Pancreas (tissue), 10 donors: ENCODE measurements around the gene CCN2. TPM values are rescaled to one million over a fixed set of nuclear protein-coding genes. Genes with fewer than 3 reads are reported as not detected.

ENCODE experiments used
- ATAC-seq, 4 donors: fragments of 200-7000 bp; cut with Tn5 transposase; one replicate each; pipeline versions ENCODE4 v1.8.0 to v1.9.1; 2020; ENCODE audit warnings: mild to moderate bottlenecking in 4 of 4, moderate library complexity in 4 of 4
- DNase-seq, 6 donors: peaks; one replicate each; pipeline ENCODE4 v3.0.0-alpha.2; 2020
- FAIRE-seq: peaks from 2 replicates; lab custom pipeline; 2012; peaks lifted over from hg19 to GRCh38; lab: Jason Lieb, UNC
- H3K27ac ChIP-seq, 4 donors: fragments of 200-600 bp; sonication (generic); 1 replicate in 3 of 4; 2 replicates in 1 of 4; pipeline versions ENCODE4 v1.5.0 to v1.8.0; 2020
- H3K27me3 ChIP-seq, 4 donors: fragments of 200-600 bp; one replicate each; pipeline ENCODE4 v1.8.0; 2021
- H3K36me3 ChIP-seq, 3 donors: fragments of 200-600 bp; sonication (generic) in 1 of 3; one replicate each; pipeline versions ENCODE4 v1.5.0 to v1.8.0; 2020 to 2021
- H3K4me1 ChIP-seq, 3 donors: fragments of 200-600 bp; one replicate each; pipeline ENCODE4 v1.8.0; 2021
- H3K4me3 ChIP-seq, 4 donors: fragments of 200-600 bp; sonication (generic) in 2 of 4; one replicate each; pipeline versions ENCODE4 v1.5.0 to v1.8.0; 2020 to 2021
- H3K9me3 ChIP-seq, 4 donors: fragments of 200-600 bp; one replicate each; pipeline ENCODE4 v1.8.0; 2021
- WGBS, 2 donors: extraction: QIAGEN DNeasy Blood & Tissue Kit; methylation state at CpG; one replicate each; pipeline ENCODE4 v1.1.7; 2013; 5-methylcytosine and 5-hydroxymethylcytosine counted together
- intact Hi-C, 3 donors: fragments of 100-400 bp; cut with DNase I; formaldehyde crosslinking; loops; one replicate each; pipeline versions ENCODE4 v1.11.1 to v1.14.2; 2022
- polyA plus RNA-seq, 2 donors: library from polyadenylated mRNA; stranded (reverse); fragments of 200-250 nt; gene quantifications; one replicate each; pipeline ENCODE4 v1.2.3, GENCODE V29; 2013
- total RNA-seq, 6 donors: library from RNA; stranded (reverse); fragmentation: NEBNext Ultra II Directional in 4 of 6; extraction: Animal tissue kit (Norgen Biotek cat#: 25700) in 4 of 6; gene quantifications; one replicate each; pipeline versions ENCODE4 v1.2.1 to v1.2.4, GENCODE V29; 2021 to 2023
- TF ChIP-seq, protein P1 (sequence below), 4 donors: fragments of 200-600 bp; sonication (generic) in 3 of 4; IDR thresholded peaks; one replicate each; pipeline versions ENCODE4 v1.5.0 to v1.8.0; 2021; ENCODE audit warnings: antibody characterized with exemption in 4 of 4
- donor health status: healthy with polysubstance abuse.
- donor health status: DM: no; HTN: no; CAD: no; lungs with moderate emphysema.
- donor health status: DM: no; HTN: no; CAD: no.
- donor health status: control.
- donor health status: control.
- donor health status: Bipolar disorder and iron deficiency.
- donor health status: DM: yes; HTN: yes; CAD: no.
- donor health status: DM: no; HTN: no; CAD: no.
- donor health status: DM: no; HTN: no; CAD: no.
- donor health status: DM: yes; HTN: yes; CAD: no.

The CCN2 gene
- total and polyA plus RNA-seq, 8 donors: 18.4 to 68.2 (median 28.5) TPM

DNA sequence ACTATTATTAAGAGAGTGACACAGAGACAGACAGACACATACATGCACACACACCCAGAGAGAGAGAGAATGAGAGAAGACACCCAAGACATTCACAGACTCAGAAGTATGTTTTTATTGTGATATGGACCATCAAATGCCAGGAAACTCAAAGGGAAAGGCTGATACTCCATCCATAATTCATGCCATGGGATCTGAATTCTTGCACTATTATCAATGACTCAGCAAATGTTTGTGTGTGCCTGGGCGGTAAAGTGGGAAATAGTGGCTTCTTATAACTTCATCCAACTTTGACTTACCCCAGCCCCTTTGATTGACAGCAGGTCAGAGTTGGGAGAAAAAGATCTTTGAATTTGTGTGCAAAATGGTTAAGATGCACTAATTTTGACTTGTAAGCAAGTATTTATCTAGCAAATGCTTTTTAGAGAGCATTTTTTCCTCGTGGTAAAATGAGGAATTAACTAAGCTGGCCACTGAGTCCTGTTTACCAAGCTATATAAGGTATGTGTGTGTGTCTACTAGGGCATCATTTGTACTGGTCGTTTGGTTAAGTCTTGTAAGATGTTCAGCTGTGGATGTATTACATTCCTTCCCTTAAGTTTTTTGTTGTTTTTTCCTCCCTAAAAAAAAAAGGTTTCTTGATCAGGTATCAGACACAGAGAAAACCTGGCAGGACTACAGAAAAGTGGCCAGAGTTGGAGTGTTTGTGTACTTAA, 3.0 kb upstream of the CCN2 start:
- FAIRE-seq: no peak
- Histone ChIP-seq H3K27ac (peak overlapping the region in 2 of 4 donors; percentile 3 to 40), H3K9me3 (no peaks in the 10 kb centered on the region), H3K27me3 (no peaks in the 10 kb centered on the region), H3K4me1 (peaks cover 16 to 19% (median 18%) of the 10 kb centered on the region in 3 donors), H3K4me3 (no peak overlapping the region), H3K36me3 (no peaks in the 10 kb centered on the region)
- WGBS, 2 donors: 23 to 24% methylated on average over 3 of the region's 3 CpGs
- ATAC-seq: no peak
- TF ChIP-seq, protein P1, sequence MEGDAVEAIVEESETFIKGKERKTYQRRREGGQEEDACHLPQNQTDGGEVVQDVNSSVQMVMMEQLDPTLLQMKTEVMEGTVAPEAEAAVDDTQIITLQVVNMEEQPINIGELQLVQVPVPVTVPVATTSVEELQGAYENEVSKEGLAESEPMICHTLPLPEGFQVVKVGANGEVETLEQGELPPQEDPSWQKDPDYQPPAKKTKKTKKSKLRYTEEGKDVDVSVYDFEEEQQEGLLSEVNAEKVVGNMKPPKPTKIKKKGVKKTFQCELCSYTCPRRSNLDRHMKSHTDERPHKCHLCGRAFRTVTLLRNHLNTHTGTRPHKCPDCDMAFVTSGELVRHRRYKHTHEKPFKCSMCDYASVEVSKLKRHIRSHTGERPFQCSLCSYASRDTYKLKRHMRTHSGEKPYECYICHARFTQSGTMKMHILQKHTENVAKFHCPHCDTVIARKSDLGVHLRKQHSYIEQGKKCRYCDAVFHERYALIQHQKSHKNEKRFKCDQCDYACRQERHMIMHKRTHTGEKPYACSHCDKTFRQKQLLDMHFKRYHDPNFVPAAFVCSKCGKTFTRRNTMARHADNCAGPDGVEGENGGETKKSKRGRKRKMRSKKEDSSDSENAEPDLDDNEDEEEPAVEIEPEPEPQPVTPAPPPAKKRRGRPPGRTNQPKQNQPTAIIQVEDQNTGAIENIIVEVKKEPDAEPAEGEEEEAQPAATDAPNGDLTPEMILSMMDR (IDR thresholded peaks at IDR 0.05): no peak
- intact Hi-C loops: no loop called here
- DNase-seq: no peak

GRCh38 chr6:131952886-131953509, 1.8 kb upstream of the CCN2 start:
- intact Hi-C loops: no loop called here
- Histone ChIP-seq H3K4me3 (no peak overlapping the region), H3K27me3 (no peaks in the 10 kb centered on the region), H3K36me3 (peaks cover 0 to 9% (median 0%) of the 10 kb centered on the region in 3 donors), H3K9me3 (no peaks in the 10 kb centered on the region), H3K4me1 (peaks cover 6 to 11% (median 8%) of the 10 kb centered on the region in 3 donors), H3K27ac (no peak overlapping the region)
- TF ChIP-seq, protein P1 (IDR thresholded peaks at IDR 0.05): no peak
- WGBS, 2 donors: 85 to 90% methylated on average over 4 of the region's 4 CpGs
- ATAC-seq (no peak), FAIRE-seq (no peak), DNase-seq (no peak)

DNA sequence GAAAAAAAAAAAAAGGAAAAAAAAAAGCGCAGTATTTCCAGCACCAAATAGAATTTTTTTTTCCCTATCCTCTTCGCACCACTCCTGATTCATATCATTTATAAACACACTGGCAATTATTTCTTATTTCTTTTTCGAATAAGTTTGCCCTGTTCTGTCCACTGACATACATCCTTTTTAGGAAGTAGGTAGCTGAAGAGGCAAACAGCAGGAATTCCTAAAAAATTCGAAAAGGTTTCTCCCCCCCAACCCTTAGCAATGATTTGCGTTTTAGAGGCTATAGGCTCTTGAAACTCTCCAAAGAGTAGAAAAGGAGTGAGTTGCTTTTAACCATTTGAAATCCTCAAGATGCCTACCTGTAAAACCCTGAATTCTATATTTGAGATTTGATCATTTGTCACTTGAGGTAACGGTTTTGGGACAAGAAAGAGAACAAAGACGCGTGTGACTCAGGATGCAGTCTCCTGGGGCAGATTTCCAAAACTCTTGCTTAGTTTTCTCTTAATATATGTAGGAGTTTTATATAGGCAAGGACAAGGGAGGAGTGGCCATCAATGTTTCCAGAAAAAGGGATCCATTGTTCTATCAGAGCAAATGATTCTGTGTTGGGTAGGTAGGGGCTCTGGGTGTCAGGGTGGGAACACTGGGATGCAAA, 531 bp upstream of the CCN2 start:
- Histone ChIP-seq H3K36me3 (peaks cover 0 to 9% (median 0%) of the 10 kb centered on the region in 3 donors), H3K9me3 (no peaks in the 10 kb centered on the region), H3K27ac (peak overlapping the region in 3 of 4 donors; percentile 73 to 83 (median 77)), H3K4me1 (peaks cover 5 to 11% (median 8%) of the 10 kb centered on the region in 3 donors), H3K27me3 (no peaks in the 10 kb centered on the region), H3K4me3 (peak overlapping the region; percentile 57 to 68 (median 63))
- FAIRE-seq (no peak), DNase-seq (no peak), ATAC-seq (no peak)
- intact Hi-C loops: no loop called here
- WGBS, 2 donors: 28 to 32% methylated on average over 8 of the region's 8 CpGs
- TF ChIP-seq, protein P1 (IDR thresholded peaks at IDR 0.05): no peak

DNA sequence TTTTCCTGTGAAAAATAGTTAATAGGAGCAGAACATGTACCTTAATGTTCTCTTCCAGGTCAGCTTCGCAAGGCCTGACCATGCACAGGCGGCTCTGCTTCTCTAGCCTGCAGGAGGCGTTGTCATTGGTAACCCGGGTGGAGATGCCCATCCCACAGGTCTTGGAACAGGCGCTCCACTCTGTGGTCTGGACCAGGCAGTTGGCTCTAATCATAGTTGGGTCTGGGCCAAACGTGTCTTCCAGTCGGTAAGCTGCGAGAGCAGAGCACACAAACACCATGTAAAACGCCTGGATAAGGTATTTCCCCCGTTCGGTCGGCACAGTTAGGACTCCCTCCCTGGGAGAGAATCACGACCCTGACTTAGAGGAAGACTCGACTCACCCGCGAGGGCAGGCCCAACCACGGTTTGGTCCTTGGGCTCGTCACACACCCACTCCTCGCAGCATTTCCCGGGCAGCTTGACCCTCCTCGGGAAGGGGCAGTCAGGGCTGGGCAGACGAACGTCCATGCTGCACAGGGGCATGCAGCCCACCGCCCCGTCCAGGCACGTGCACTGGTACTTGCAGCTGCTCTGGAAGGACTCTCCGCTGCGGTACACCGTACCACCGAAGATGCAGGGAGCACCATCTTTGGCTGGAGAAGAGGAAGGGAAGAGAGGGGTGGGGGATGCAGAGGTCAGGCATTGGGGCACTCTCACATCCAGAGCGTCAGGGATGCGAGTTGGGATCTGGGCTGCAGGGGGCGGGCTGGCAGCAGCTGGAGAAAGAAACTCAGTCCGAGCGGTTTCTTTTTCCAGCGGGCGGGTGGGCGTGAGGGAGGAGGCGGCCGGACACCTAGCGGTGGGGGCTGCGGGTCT, 1.0 kb downstream of the CCN2 start:
- FAIRE-seq: no peak
- H3K9me3 ChIP-seq: no peaks in the 10 kb centered on the region
- peak overlapping the region; percentile 57 to 68 (median 63) for H3K4me3 ChIP-seq
- TF ChIP-seq, protein P1 (IDR thresholded peaks at IDR 0.05): peak in 3 of 4 donors; percentile 9 to 32 (median 23)
- intact Hi-C loops: no loop called here
- WGBS, 2 donors: 2 to 6% methylated on average over 33 to 42 of the region's 42 CpGs
- H3K4me1 ChIP-seq: peaks cover 5 to 11% (median 5%) of the 10 kb centered on the region in 3 donors
- peak overlapping the region; percentile 40 to 83 (median 75) for H3K27ac ChIP-seq
- ATAC-seq: peak; percentile 62 to 87 (median 80)
- H3K27me3 ChIP-seq: no peaks in the 10 kb centered on the region
- H3K36me3 ChIP-seq: peaks cover 0 to 9% (median 0%) of the 10 kb centered on the region in 3 donors
- DNase-seq: peak; percentile 71 to 88 (median 80)
